Endodermal cell (in vitro differentiated cells): ENCODE data around the gene RXRA. TPM values are rescaled to one million over a fixed set of nuclear protein-coding genes. Genes with fewer than 3 reads are reported as not detected.
A peak's percentile ranks its signal among the peaks of the same experiment; 100 is the strongest.

Experiments
- DNase-seq: peaks from one replicate; pipeline ENCODE4 v3.0.0-alpha.2; 2017
- H3K27ac ChIP-seq: 2 replicates; pipeline ENCODE4 v1.5.1; 2013; ENCODE audit warnings: mild to moderate bottlenecking, low read depth, low read length, moderate library complexity
- H3K27me3 ChIP-seq: 2 replicates; pipeline ENCODE4 v1.6.1; 2013; ENCODE audit warnings: mild to moderate bottlenecking, low read length, moderate library complexity; ENCODE audit not compliant: insufficient read depth, control insufficient read depth, poor library complexity, severe bottlenecking
- H3K36me3 ChIP-seq: 2 replicates; pipeline ENCODE4 v1.7.0; 2013; ENCODE audit warnings: mild to moderate bottlenecking, low read length, moderate library complexity; ENCODE audit not compliant: control insufficient read depth, insufficient read depth
- H3K4me1 ChIP-seq: one replicate; pipeline ENCODE4 v1.7.0; 2013; ENCODE audit warnings: low read length; ENCODE audit not compliant: control insufficient read depth, insufficient read depth
- H3K4me3 ChIP-seq: 2 replicates; pipeline ENCODE4 v1.5.1; 2013; ENCODE audit warnings: mild to moderate bottlenecking, low read length, moderate library complexity
- H3K9ac ChIP-seq: 2 replicates; pipeline ENCODE4 v1.6.1; 2013; ENCODE audit warnings: mild to moderate bottlenecking, low read length, moderate library complexity; ENCODE audit not compliant: poor library complexity, severe bottlenecking; ENCODE audit errors: extremely low read depth
- H3K9me3 ChIP-seq: 2 replicates; pipeline ENCODE4 v1.6.1; 2013; ENCODE audit warnings: mild to moderate bottlenecking, low read length, moderate library complexity; ENCODE audit not compliant: control insufficient read depth
- H3K27ac Mint-ChIP-seq: 2 replicates; pipeline ENCODE4 v1.8.0; 2020; ENCODE audit warnings: mixed read lengths
- H3K27me3 Mint-ChIP-seq: 2 replicates; pipeline ENCODE4 v1.8.0; 2021; ENCODE audit warnings: mild to moderate bottlenecking, mixed read lengths; ENCODE audit not compliant: insufficient read depth
- H3K36me3 Mint-ChIP-seq: 2 replicates; pipeline ENCODE4 v1.8.0; 2020; ENCODE audit warnings: low read depth, mixed read lengths
- H3K4me1 Mint-ChIP-seq: 2 replicates; pipeline ENCODE4 v1.8.0; 2020; ENCODE audit warnings: mixed read lengths
- H3K4me3 Mint-ChIP-seq: 2 replicates; pipeline ENCODE4 v1.8.0; 2020; ENCODE audit warnings: mild to moderate bottlenecking, moderate library complexity, mixed read lengths
- H3K9me3 Mint-ChIP-seq: 2 replicates; pipeline ENCODE4 v1.8.0; 2020; ENCODE audit warnings: mild to moderate bottlenecking, mixed read lengths
- WGBS, 2 experiments: methylation state at CpG; one replicate each; pipeline versions ENCODE4 v1.1.5 to v1.1.7; 2013; ENCODE audit warnings: missing lambda C conversion rate in 2 of 2, mixed read lengths in 1 of 2; ENCODE audit not compliant: insufficient coverage in 1 of 2, insufficient read length in 1 of 2; 5-methylcytosine and 5-hydroxymethylcytosine counted together
- total RNA-seq, 2 donors: library from RNA; stranded (reverse); fragmentation: NEBNext Ultra II Directional in 1 of 2; extraction: Animal tissue kit (Norgen Biotek cat#: 25700) in 1 of 2; gene quantifications; 2 replicates in 1 of 2; 3 replicates in 1 of 2; pipeline ENCODE4 v1.2.1, GENCODE V29; 2021
- TF ChIP-seq, protein P1 (sequence below): fragments of 200-600 bp; sonication (generic); conservative IDR thresholded peaks from 2 replicates; pipeline ENCODE4 v1.5.0; 2021; ENCODE audit warnings: antibody characterized with exemption, mild to moderate bottlenecking

Gene RXRA
- total RNA-seq, 2 donors from 2014 or later, result 58.3 to 70.6 TPM

- WGBS, 2 experiments, result 90 to 100% methylated on average over 2 to 12 of the region's 12 CpGs
- Histone ChIP-seq H3K9ac (no peak overlapping the region), H3K36me3 (no peaks in the 10 kb centered on the region), H3K27ac (peak overlapping the region; percentile 24), H3K4me3 (no peak overlapping the region), H3K27me3 (no peaks in the 10 kb centered on the region), H3K4me1 (no peaks in the 10 kb centered on the region), H3K9me3 (no peaks in the 10 kb centered on the region)
- TF ChIP-seq, protein P1, sequence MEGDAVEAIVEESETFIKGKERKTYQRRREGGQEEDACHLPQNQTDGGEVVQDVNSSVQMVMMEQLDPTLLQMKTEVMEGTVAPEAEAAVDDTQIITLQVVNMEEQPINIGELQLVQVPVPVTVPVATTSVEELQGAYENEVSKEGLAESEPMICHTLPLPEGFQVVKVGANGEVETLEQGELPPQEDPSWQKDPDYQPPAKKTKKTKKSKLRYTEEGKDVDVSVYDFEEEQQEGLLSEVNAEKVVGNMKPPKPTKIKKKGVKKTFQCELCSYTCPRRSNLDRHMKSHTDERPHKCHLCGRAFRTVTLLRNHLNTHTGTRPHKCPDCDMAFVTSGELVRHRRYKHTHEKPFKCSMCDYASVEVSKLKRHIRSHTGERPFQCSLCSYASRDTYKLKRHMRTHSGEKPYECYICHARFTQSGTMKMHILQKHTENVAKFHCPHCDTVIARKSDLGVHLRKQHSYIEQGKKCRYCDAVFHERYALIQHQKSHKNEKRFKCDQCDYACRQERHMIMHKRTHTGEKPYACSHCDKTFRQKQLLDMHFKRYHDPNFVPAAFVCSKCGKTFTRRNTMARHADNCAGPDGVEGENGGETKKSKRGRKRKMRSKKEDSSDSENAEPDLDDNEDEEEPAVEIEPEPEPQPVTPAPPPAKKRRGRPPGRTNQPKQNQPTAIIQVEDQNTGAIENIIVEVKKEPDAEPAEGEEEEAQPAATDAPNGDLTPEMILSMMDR, result no peak
- Mint-ChIP-seq H3K4me1 (no peaks in the 10 kb centered on the region), H3K4me3 (no peak overlapping the region), H3K27me3 (no peaks in the 10 kb centered on the region), H3K9me3 (no peaks in the 10 kb centered on the region), H3K27ac (no peak overlapping the region), H3K36me3 (no peaks in the 10 kb centered on the region)
- DNase-seq, result no peak
These were observed 130.6 kb downstream of the RXRA start for GRCh38 chr9:134456756-134457305.

- Mint-ChIP-seq H3K27me3 (no peaks in the 10 kb centered on the region), H3K27ac (no peak overlapping the region), H3K4me3 (no peak overlapping the region), H3K4me1 (no peaks in the 10 kb centered on the region), H3K36me3 (no peaks in the 10 kb centered on the region), H3K9me3 (no peaks in the 10 kb centered on the region)
- Histone ChIP-seq H3K4me3 (no peak overlapping the region), H3K27ac (no peak overlapping the region), H3K9me3 (no peaks in the 10 kb centered on the region), H3K9ac (no peak overlapping the region), H3K27me3 (no peaks in the 10 kb centered on the region), H3K36me3 (no peaks in the 10 kb centered on the region), H3K4me1 (no peaks in the 10 kb centered on the region)
- TF ChIP-seq, protein P1, result no peak
- WGBS, 2 experiments, result 90 to 92% methylated on average over 6 to 18 of the region's 18 CpGs
- no peak for DNase-seq
These were observed 131.3 kb downstream of the RXRA start for GRCh38 chr9:134457321-134458206.

DNA sequence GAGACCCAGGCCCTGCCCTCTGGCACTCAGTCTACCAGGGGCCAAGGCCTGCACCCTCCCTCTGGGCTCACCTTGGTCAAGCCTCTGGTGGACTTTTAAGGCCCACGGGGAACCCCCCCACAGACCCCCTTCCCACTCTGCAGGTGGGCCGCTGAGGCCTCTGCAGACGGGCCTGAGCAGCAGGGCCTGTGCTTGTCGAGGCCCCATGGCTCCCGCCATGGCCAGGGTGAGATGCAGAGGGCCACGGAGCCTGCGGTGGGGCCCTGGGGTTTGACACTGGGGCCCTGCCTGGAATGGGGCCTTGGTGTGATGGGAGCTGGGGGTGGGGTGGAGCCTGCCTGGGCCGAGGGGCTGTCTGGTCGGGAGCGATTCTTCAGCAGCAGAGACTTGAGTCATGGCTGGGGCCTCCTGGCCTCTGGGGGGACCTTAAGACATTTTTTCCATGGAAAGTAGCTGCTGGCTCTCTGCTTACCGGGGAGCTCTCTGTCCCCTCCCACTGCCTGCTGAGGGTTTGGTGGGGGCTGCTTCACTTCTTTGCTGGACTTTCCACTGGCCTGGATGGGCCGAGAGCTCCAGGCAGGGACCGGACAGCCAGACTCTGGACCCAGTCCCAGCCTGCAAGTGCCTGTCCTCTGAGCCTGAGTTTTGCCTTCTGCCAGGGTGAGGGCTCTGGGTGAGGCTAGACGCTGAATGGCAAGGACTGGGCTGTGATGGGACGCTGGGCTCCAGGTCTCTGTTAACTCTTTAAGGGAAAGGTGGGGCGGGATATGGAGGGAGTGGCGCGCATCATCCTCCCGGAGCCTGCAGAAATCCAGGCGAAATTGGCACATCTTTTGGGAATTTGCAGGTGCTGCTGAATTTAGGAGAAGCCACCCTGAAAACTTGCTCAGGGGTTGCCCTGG lies 132.2 kb downstream of the RXRA start:
- Histone ChIP-seq H3K27me3 (no peaks in the 10 kb centered on the region), H3K4me3 (no peak overlapping the region), H3K4me1 (no peaks in the 10 kb centered on the region), H3K27ac (no peak overlapping the region), H3K9ac (no peak overlapping the region), H3K9me3 (no peaks in the 10 kb centered on the region), H3K36me3 (no peaks in the 10 kb centered on the region)
- 86 to 90% methylated on average over 10 to 20 of the region's 20 CpGs for WGBS, 2 experiments
- no peak overlapping the region for H3K4me3 Mint-ChIP-seq
- peak overlapping the region; percentile 30 for H3K27ac Mint-ChIP-seq
- no peaks in the 10 kb centered on the region for H3K27me3 Mint-ChIP-seq
- no peaks in the 10 kb centered on the region for H3K4me1 Mint-ChIP-seq
- TF ChIP-seq, protein P1, result no peak
- no peak for DNase-seq
- no peaks in the 10 kb centered on the region for H3K9me3 Mint-ChIP-seq
- H3K36me3 Mint-ChIP-seq, result no peaks in the 10 kb centered on the region
